HG03460 (cell line): ENCODE data around the gene IBA57.

ENCODE experiments used
- ATAC-seq: cut with Tn5 transposase; IDR thresholded peaks from one replicate; pipeline ENCODE4 v1.9.1; 2021; ENCODE audit not compliant: unreplicated experiment

Gene IBA57

DNA sequence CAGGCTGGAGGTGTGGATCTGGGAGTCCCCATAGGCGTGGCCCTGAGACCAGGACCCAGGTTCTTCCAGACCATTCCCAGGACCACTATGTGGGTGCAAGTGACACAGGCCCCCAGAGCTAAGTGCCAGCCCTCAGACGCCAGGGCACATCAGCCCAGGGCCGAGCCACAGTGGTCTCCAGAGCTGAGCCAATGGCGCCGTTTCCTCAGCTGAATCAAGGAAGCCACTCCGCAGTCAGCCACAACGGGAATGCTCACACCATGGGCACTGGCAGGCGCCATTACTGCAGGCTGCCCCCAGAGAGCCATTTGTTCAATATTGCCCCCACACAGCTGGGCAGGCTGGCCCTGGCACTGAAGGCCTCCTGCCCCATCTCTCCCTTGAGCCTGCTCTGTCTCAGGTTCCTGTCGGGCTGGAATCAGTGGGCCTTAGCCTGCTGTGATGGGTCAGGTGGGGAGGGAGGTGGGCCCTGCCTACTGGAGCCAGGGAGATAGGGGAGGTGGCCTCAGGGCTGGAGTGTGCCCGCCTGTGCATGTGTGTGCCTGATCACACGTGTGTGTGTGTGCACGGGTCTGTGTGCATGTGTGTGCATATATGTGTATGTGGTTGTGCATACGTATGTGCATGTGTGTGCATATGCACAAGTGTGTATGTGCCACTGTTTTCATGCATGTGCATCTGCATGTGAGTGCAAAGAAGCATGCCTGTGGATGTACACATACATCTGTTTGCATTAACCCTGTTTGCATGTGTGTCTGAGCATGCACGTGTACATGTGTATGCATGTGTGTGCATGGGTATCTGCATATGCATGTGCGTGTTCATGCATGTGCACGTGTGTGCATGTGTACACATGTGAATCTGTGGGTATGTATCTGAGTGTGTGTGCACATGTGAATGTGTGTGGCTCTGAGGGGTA, 9.7 kb upstream of the IBA57 start:
- no peak for ATAC-seq

DNA sequence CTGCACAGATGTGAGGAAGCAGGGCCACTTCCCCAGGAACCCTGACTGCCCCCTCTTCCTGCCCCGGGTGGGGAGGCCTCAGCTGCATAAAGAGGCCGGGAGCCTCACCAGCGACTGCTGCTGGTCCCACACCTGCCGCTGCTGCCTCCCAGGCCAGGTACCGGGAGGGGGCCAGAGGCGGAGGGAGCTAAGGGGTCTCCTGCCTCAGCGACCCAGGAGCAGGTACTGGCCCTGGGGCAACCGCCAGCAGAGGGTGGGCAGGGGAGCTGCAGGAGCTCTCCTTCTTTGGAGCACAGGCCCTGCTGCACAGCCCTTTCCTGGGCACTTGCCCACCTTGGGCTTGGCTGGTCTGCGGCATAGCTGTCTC, 9.1 kb upstream of the IBA57 start:
- ATAC-seq = no peak

DNA sequence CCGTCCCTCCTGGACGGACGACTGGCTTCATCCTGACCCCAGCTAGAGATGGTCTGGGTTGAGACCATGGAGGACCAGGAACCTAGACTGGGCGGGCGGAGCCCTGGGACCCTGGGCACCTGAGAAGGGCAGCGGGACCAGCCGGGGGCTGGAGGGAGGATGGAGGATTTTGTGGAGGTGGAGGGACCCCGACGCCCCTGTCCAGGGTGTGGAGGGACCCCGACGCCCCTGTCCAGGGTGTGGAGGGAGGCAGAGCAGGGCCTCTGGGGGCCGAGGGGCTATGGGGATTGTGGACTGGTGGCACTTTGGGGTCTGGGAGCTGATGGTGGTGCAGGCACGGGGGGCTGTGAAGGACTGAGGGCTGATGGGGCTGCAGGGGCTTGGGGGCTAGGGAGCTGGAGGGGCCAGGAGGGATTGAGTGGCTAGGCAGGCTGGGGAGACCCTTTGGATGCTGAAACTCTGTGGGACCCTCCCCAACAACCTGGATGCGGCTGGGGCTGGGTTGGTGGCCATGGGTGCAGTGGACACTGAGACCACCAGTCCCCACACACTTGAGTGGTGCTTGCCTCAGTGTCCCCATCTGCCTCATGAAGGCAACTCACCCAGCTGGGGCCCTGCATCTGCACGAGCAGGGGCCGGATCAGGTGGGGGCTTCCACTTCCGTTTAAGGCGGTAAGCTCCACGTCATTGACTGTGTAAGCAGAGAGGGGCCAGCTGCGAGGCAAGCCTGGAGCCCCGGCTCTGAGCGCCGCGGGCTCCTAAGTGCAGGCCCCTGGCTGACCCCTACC, 8.5 kb upstream of the IBA57 start:
- no peak for ATAC-seq

DNA sequence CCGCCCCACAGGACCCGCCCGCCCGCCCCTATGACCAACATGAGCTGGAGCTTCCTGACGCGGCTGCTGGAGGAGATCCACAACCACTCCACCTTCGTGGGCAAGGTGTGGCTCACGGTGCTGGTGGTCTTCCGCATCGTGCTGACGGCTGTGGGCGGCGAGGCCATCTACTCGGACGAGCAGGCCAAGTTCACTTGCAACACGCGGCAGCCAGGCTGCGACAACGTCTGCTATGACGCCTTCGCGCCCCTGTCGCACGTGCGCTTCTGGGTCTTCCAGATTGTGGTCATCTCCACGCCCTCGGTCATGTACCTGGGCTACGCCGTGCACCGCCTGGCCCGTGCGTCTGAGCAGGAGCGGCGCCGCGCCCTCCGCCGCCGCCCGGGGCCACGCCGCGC, 7.9 kb upstream of the IBA57 start:
- ATAC-seq = no peak

DNA sequence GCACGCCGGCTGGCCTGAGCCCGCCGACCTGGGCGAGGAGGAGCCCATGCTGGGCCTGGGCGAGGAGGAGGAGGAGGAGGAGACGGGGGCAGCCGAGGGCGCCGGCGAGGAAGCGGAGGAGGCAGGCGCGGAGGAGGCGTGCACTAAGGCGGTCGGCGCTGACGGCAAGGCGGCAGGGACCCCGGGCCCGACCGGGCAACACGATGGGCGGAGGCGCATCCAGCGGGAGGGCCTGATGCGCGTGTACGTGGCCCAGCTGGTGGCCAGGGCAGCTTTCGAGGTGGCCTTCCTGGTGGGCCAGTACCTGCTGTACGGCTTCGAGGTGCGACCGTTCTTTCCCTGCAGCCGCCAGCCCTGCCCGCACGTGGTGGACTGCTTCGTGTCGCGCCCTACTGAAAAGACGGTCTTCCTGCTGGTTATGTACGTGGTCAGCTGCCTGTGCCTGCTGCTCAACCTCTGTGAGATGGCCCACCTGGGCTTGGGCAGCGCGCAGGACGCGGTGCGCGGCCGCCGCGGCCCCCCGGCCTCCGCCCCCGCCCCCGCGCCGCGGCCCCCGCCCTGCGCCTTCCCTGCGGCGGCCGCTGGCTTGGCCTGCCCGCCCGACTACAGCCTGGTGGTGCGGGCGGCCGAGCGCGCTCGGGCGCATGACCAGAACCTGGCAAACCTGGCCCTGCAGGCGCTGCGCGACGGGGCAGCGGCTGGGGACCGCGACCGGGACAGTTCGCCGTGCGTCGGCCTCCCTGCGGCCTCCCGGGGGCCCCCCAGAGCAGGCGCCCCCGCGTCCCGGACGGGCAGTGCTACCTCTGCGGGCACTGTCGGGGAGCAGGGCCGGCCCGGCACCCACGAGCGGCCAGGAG, 7.2 kb upstream of the IBA57 start:
- no peak for ATAC-seq

DNA sequence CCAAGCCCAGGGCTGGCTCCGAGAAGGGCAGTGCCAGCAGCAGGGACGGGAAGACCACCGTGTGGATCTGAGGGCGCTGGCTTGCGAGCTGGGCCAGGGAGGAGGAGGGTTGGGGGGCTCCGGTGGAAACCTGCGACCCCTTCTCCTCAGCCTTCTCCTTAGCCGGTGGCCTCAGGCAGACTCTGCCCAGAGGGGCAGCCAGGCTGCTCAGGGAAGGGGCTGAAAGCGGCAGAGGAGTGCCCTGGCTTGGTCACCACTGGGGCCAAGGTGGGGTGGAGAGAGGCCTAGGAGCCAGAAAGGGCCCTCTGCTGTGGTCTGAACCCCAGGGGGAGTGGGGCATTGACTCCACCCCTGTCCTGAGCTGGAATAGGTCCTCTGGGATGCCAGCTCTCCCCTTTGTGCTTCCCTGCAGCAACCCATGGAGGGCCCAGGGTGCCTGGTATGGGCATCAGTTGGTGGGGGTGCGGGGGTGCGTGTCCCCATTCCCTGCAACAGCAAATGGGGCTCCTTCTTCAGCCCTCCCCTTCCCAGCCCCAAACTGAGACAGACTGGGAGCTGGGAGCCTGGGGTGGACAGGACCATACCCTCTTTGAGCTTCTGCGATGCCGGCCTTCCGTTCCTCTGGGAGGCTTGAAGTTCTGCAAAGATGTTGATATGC, 6.5 kb upstream of the IBA57 start:
- no peak for ATAC-seq

DNA sequence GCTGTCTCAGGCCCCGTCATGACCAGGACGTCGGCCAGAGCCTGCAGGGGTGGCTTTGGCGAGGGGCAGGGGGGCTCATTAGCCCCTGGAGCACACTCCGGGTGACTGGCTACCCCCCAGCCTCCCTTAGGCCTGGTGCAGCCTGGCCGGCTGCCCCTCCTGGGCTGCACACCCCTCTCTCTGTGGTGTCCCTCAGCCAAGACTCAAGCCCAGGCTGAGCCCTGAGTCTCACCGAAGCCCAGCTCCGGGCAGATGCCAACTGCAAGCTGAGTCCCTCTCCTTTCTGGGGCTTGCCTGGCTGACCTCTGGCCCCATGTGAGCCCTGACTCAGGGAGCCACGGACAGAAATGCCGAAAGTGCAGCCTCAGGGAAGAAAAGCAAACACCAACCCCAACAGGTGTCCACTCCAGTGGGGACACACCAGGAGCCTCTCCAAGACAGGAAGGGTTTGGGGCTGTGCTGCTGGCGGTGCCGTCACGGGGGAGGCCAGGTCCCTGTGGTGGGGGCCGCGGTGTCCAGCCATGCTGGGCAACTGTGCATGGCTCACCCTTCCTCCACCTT, 5.3 kb upstream of the IBA57 start:
- ATAC-seq = no peak

DNA sequence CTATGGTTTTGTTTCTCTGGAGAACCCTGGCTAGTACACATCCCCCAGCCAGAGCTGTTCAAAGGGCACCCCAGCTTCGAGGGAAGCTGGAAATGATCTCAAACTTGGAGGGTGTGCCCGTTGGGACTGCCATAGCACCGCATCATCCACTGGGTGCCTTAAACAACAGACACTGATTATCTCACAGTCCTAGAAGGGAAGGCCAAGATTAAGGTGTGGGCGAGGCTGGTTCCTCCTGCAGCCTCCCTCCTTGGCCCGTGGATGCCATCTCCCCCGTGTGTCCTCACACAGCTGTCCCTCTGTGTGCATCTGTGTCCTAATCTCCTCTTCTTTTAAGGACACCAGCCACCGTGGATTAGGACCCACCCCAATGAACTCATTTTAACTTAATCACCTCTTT, 4.2 kb upstream of the IBA57 start:
- no peak for ATAC-seq

DNA sequence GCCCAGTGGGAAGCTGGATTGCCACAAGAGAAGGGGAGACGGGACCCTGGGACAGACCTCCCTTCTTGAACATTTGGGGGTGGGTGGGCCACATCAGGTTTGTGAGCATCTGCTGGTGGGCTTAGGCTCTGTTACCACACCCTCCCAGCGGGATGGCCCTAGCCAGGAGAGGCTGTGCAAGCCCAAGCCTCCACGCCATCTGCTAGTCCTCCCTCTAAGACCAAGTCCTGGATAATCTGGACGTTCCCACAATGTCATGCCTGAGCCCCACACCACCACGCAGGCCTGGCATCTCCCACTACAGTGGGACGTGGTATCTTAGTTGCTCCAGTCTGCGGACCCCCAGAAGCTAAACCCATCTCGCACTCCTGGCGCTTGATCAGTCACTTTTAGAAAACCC, 3.7 kb upstream of the IBA57 start:
- no peak for ATAC-seq

DNA sequence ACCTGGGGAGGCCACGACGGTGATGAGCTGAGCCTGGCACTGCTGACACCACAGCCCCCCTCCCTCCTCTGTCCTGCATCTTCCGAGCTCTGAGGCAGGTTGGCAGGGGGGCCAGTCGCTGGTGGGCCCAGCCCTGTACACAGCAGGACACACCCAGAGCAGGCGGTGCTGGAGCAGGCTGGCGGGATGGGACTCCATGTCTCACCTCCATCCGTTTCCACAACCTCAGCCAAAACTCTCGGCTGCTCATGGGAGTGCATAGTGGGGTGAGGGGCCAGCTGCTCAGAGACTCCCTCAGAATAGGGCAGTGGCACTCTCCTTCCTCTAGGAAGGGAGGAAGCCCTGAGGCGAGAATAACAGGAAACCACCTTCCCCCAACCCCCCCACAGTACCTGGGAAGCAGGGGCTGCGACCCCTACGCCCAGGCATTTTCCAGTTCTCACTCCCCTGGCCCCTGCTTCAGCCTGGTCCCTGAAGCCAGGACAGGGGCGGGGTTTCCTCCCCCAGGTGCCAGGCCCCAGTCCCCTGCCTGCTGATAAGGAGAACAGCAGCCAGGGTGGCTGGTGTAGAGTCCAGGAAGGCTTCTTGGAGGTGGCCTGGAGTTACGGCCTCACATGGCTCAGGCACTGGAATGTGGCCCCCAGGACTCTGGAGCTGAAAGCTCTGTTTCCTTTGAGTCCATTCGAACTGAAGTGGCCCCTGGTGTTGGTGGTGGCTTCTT, 3.2 kb upstream of the IBA57 start:
- ATAC-seq = no peak

DNA sequence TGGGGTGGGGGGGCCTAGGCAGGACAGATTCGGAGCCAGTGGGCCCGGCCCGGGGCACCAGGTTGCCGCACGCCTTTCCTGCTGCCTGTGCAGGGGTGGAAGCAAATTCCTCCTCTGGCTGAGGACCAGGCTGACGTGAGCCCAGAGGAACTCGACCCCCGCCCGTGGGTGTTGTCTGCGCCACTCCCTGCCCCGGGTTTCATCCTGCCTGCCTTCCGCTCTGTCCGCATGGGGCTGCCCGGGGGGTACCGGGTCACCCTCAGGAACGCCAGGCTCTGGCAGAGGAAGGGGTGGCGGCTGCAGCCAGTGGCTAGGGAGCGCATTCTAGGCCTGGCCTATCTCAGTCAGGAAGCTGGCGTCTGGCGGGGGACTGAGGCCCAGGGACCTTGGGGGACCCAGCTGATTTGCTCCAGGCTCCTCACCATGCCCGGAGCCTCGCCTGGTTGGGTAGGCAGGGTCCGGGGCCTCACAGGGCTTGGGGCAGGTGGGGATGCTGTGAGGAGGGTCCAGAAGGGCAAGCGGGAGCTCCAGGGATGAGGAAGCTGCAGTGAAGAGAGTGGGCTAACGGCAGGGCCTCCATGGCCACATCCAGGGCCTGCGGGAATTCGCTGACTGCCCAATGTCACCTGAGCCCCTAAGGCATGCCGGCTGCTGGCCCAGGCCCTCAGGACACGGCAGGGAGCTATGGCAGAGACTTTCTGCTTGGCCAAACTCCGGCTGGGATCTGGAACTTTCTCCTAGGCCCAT, 2.4 kb upstream of the IBA57 start:
- no peak for ATAC-seq

DNA sequence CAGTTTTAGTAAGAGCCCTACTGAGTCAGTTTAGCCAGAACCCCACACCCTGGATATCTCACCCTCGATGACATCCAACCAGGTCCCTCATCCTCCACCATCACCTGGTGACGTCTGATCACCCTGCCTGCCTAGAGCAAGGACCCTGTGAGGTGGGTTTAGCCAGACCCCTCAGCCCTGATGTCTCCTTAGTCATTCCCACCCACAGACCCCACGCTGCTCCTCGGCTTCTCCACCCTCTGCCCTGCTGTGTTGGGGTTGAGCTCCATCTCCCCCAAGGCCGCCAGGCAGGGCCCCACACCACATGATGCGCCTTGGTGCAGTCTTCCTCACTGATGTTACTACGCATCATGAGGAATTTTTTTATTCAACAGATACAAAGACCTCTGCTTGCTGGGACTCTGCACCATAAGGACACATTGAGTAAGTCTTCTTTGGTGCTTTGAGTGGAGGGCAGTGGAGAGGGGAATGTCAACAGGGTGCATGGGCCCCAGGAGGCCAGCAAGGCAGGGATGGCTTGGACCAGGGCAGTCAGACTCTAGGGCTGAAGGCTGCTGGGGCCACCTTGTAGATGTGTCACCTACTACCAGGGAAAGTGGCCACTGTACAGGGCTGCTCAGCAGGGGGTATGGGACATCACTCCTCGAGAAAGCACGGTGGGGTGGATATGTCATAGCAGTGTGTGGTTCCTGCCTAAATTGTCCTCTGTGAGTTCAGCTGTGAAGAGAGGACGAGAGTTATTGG, 1.7 kb upstream of the IBA57 start:
- ATAC-seq = no peak

DNA sequence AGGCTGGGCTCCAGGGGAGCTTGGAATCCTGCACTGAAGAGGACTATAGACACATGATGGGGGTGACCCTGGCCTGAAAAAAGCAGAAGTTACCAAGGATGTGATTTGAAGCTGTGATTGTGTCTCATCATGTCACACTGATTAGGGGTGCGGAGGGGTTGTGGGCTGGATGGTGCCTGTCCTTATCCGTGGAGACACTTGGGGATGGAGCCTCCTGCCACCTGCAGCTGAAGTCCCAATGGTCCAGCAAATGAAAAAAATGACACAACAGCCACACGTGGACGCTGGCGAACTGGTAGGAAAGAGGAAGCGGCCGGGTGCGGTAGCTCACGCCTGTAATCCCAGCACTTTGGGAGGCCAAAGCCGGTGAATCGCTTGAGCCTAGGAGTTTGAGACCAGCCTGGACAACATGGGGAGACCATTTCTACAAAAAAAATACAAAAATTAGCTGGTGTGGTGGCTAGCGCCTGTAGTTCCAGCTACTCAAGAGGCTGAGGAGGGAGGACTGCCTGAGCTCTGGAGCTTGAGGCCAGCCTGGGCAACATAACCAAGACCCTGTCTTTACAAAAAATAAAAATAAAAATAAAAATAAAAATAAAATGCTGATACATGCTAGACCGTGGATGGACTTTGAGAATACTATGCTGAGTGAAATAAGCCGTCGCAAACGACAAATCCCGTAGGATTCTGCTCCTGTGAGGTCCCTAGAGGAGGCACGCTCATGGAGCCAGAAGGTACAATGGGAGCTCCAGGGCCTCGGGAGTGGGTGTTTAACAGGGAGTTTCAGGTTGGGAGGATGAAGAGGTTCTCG, 838 bp upstream of the IBA57 start:
- ATAC-seq = no peak

DNA sequence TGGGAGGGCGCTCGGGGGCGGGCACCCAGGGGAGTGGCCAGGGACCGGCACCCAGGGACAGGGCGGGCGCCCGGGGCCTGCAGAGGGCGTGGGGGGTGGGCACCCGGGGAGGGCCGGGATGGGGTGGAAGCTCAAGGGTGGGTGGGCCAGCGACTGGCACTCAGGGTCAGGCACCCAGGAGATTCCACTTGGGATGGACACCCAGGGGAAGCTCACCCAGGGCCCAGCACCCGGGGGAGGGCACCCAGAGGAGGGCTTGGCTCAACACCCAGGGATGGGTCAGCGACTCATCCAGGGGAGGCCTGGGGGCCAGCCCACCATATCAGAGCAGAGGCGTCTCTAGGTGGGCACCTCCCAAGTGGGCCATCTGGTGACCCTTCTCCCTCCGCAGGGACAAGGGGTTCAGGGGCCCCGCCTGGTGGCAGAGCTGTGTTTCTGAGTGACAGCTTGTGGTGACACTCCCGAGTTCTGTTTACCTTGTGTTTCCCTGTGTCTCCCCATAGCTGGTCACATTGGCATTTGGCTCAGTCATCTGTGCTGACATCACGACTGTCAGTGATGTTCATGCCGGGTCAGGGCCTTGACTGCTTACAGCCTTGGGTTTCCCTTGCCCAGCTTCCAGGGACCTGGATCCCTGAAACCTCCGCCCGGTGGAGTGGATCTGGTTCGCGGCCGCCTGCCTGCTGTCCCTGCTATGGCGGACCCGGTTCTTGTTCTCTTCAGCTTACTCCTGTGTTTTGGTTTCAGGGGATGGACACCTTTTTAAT, 749 bp downstream of the IBA57 start:
- peak; percentile 24 for ATAC-seq

DNA sequence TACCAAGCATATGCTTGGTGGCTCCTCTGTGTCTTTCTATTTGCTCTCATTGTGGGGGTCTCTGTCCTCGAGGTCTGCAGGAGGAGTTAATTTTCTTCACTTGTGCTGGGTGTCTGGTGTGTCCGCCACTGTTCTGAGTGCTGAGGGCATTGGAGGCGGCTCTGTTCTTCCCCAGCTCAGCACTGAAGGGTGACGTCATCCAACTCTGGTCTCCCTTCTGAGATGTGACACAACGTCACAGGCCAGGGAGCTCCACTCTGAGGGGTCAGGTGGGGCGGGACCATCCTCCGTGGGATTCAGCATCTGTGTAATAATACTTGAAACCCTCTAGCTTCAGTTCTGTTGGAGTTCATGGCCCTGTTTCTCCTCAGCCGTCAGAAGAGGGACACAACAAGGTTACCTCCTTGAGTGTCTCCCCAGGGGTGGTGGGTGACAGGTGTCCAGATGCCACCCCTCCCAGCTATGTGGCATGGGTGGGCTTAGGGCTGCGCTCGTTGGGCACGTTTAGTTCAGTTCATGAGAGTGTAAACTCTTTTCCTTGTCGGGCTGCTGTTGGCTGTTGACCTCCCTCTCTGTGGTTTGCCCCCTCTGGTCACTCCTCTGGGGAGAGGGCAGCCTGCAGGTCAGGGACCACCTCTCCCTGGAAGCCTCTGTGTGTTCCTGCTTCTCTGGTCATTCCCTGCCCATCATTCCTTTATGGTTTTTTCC, 3.1 kb downstream of the IBA57 start:
- ATAC-seq = no peak

DNA sequence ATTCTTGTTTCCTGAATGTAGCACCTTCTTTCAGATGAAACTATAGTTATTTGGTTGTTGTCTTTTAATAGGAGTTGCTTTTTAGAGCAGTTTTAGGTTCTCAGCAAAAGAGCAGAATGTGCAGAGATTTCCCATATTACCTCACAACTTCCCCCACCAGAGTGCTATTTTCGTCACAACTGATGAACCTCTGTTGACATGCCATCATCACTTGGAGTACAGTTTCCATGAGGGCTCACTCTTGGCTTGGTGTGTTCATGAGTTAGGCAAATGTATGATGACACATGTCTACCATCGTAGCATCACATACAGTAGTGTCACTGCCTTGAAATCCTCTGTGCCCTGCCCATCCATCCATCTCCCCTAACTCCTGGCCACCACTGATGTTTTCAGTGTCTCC, 3.7 kb downstream of the IBA57 start:
- ATAC-seq = no peak
